ENCODE data around the gene PEX6. TPM values are rescaled to one million over a fixed set of nuclear protein-coding genes. Genes with fewer than 3 reads are reported as not detected.

The PEX6 gene
- polyA plus RNA-seq, 3 donors: 10.6 to 16.2 (median 15.5) TPM

DNA sequence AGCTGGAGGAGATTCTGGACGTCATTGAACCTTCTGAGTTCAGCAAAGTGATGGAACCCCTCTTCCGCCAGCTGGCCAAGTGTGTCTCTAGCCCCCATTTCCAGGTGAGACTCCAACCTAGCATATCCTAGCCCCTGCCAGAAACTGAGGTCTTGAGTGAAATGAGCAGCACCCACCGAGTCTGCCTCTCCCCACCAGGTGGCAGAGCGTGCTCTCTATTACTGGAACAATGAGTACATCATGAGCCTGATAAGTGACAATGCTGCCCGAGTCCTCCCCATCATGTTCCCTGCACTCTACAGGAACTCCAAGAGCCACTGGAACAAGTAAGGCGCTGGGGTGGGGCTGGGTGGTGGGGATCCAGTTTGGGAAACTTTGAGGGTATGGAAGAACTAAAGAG, 30.1 kb upstream of the PEX6 start:
- H3K4me1 Mint-ChIP-seq: peaks cover 16% of the 10 kb centered on the region
- intact Hi-C loops (cut with micrococcal nuclease): loop anchor here in 1 of 2 donors (5.0 kb wide), 1 partner anchor 133 kb away; no protein-coding TSS in a partner anchor
- peaks cover 4% of the 10 kb centered on the region for H4K20me1 ChIP-seq (ENCODE audit: insufficient read depth, low read length)
- H3K4me3 Mint-ChIP-seq: no peak overlapping the region
- no peaks in the 10 kb centered on the region for H3K27me3 ChIP-seq (ENCODE audit: control insufficient read depth in 2 of 2, insufficient read depth in 2 of 2, low read length in 2 of 2)
- H3K9me3 ChIP-seq (replicated peaks in 1 of 2; ENCODE audit: control insufficient read depth in 1 of 2, insufficient read depth in 1 of 2, low read length in 2 of 2): no peaks in the 10 kb centered on the region
- WGBS (ENCODE audit: insufficient coverage): 93% methylated on average over 3 of the region's 6 CpGs
- H3K27ac ChIP-seq (ENCODE audit: low read depth in 1 of 2, low read length in 2 of 2): no peak overlapping the region
- H3K36me3 ChIP-seq (replicated peaks in 1 of 2; ENCODE audit: control insufficient read depth in 1 of 2, insufficient read depth in 2 of 2, low read length in 2 of 2): peaks cover 65 to 72% of the 10 kb centered on the region in 2 donors
- H2AFZ ChIP-seq (ENCODE audit: insufficient read depth, low read depth, low read length, poor library complexity, severe bottlenecking): no peak overlapping the region
- peaks cover 21% of the 10 kb centered on the region for H3K79me2 ChIP-seq (ENCODE audit: insufficient read depth, low read length)
- H3K27ac Mint-ChIP-seq: peak overlapping the region in 1 of 7 donors; percentile 12
- no peak overlapping the region for H3K4me3 ChIP-seq (replicated peaks in 1 of 3; ENCODE audit: low read depth in 2 of 3, low read length in 3 of 3)
- no peak overlapping the region for H3K4me2 ChIP-seq (replicated peaks; ENCODE audit: extremely low read depth, low read length, poor library complexity, severe bottlenecking)
- peaks cover 59 to 65% of the 10 kb centered on the region in 2 donors for H3K36me3 Mint-ChIP-seq
- TF ChIP-seq CTCF (IDR thresholded peaks at IDR 0.05): peak; percentile 27
- peaks cover 0 to 3% (median 0%) of the 10 kb centered on the region in 3 donors for H3K27me3 Mint-ChIP-seq (ENCODE audit: low read depth in 3 of 3)
- no peaks in the 10 kb centered on the region for H3K9me3 Mint-ChIP-seq
- peaks cover 12 to 14% of the 10 kb centered on the region in 2 donors for H3K4me1 ChIP-seq (ENCODE audit: control insufficient read depth in 1 of 2, insufficient read depth in 2 of 2, low read length in 2 of 2)
- H3K9ac ChIP-seq (ENCODE audit: insufficient read depth, low read length, poor library complexity, severe bottlenecking): no peak overlapping the region
- DNase-seq: no peak

GRCh38 chr6:43007126-43007525, 28.1 kb upstream of the PEX6 start:
- Histone ChIP-seq H3K79me2 (ENCODE audit: insufficient read depth, low read length) (peaks cover 6% of the 10 kb centered on the region), H3K27ac (ENCODE audit: low read depth in 1 of 2, low read length in 2 of 2) (no peak overlapping the region), H3K9ac (ENCODE audit: insufficient read depth, low read length, poor library complexity, severe bottlenecking) (no peak overlapping the region), H3K36me3 (replicated peaks in 1 of 2; ENCODE audit: control insufficient read depth in 1 of 2, insufficient read depth in 2 of 2, low read length in 2 of 2) (peaks cover 64 to 78% of the 10 kb centered on the region in 2 donors), H3K4me2 (replicated peaks; ENCODE audit: extremely low read depth, low read length, poor library complexity, severe bottlenecking) (no peak overlapping the region), H3K27me3 (ENCODE audit: control insufficient read depth in 2 of 2, insufficient read depth in 2 of 2, low read length in 2 of 2) (no peaks in the 10 kb centered on the region), H2AFZ (ENCODE audit: insufficient read depth, low read depth, low read length, poor library complexity, severe bottlenecking) (no peak overlapping the region), H3K4me1 (ENCODE audit: control insufficient read depth in 1 of 2, insufficient read depth in 2 of 2, low read length in 2 of 2) (no peaks in the 10 kb centered on the region), H4K20me1 (ENCODE audit: insufficient read depth, low read length) (peaks cover 4% of the 10 kb centered on the region), H3K9me3 (replicated peaks in 1 of 2; ENCODE audit: control insufficient read depth in 1 of 2, insufficient read depth in 1 of 2, low read length in 2 of 2) (no peaks in the 10 kb centered on the region), H3K4me3 (replicated peaks in 1 of 3; ENCODE audit: low read depth in 2 of 3, low read length in 3 of 3) (no peak overlapping the region)
- 95% methylated on average over 4 of the region's 9 CpGs for WGBS (ENCODE audit: insufficient coverage)
- peak overlapping the region in 1 of 7 donors; percentile 50 for H3K27ac Mint-ChIP-seq
- TF ChIP-seq CTCF (IDR thresholded peaks at IDR 0.05): no peak
- H3K4me3 Mint-ChIP-seq: no peak overlapping the region
- DNase-seq: no peak
- H3K36me3 Mint-ChIP-seq: peaks cover 59 to 62% of the 10 kb centered on the region in 2 donors
- peaks cover 0 to 3% (median 0%) of the 10 kb centered on the region in 3 donors for H3K27me3 Mint-ChIP-seq (ENCODE audit: low read depth in 3 of 3)
- intact Hi-C loops (cut with micrococcal nuclease): loop anchor here in 1 of 2 donors (5.0 kb wide), 1 partner anchor 135 kb away; no protein-coding TSS in a partner anchor
- H3K4me1 Mint-ChIP-seq: peaks cover 2% of the 10 kb centered on the region
- no peaks in the 10 kb centered on the region for H3K9me3 Mint-ChIP-seq

All from CD14-positive monocyte (primary cell).